Measurements from ENCODE around the gene LINGO1. TPM values are rescaled to one million over a fixed set of nuclear protein-coding genes. Genes with fewer than 3 reads are reported as not detected.

The LINGO1 gene
- total RNA-seq, 4 donors from 2014 or later: 0.13 to 0.87 (median 0.35) TPM

GRCh38 chr15:77645602-77646001, 12.9 kb upstream of the LINGO1 start:
- no peaks in the 10 kb centered on the region for H3K9me3 ChIP-seq
- no peaks in the 10 kb centered on the region for H3K36me3 ChIP-seq
- H3K27ac ChIP-seq: no peak overlapping the region
- 90% methylated on average over 2 of the region's 8 CpGs; no CpG with 5 or more reads in 1 of the 2 donors for WGBS, 2 donors (ENCODE audit: low coverage in 1 of 2)
- peaks cover 39% of the 10 kb centered on the region for H3K27me3 ChIP-seq
- TF ChIP-seq POLR2AphosphoS5 (IDR thresholded peaks at IDR 0.05): no peak
- TF ChIP-seq EP300 (IDR thresholded peaks at IDR 0.05): no peak
- TF ChIP-seq CTCF (IDR thresholded peaks at IDR 0.05): no peak
- TF ChIP-seq POLR2A (IDR thresholded peaks at IDR 0.05): no peak
- no peak for ATAC-seq
- no peak overlapping the region for H3K4me3 ChIP-seq
- H3K4me1 ChIP-seq: no peaks in the 10 kb centered on the region

- Histone ChIP-seq H3K27me3 (peaks cover 39% of the 10 kb centered on the region), H3K4me1 (no peaks in the 10 kb centered on the region), H3K4me3 (no peak overlapping the region), H3K9me3 (no peaks in the 10 kb centered on the region), H3K36me3 (no peaks in the 10 kb centered on the region), H3K27ac (no peak overlapping the region)
- TF ChIP-seq POLR2A (IDR thresholded peaks at IDR 0.05) (no peak), CTCF (IDR thresholded peaks at IDR 0.05) (no peak), EP300 (IDR thresholded peaks at IDR 0.05) (no peak), POLR2AphosphoS5 (IDR thresholded peaks at IDR 0.05) (no peak)
- no peak for ATAC-seq
- no CpG with 5 or more reads among the region's 14 CpGs for WGBS, 2 donors (ENCODE audit: low coverage in 1 of 2)
These were observed 12.0 kb upstream of the LINGO1 start for GRCh38 chr15:77644543-77645247.

GRCh38 chr15:77643764-77644163, 11.1 kb upstream of the LINGO1 start:
- ATAC-seq: no peak
- H3K4me1 ChIP-seq: no peaks in the 10 kb centered on the region

GRCh38 chr15:77642793-77643430, 10.2 kb upstream of the LINGO1 start:
- WGBS, 2 donors (ENCODE audit: low coverage in 1 of 2): 79% methylated on average over 4 of the region's 10 CpGs; no CpG with 5 or more reads in 1 of the 2 donors
- no peak for TF ChIP-seq EP300 (IDR thresholded peaks at IDR 0.05)
- no peak for TF ChIP-seq POLR2AphosphoS5 (IDR thresholded peaks at IDR 0.05)
- no peak for TF ChIP-seq CTCF (IDR thresholded peaks at IDR 0.05)
- TF ChIP-seq POLR2A (IDR thresholded peaks at IDR 0.05): no peak
- H3K9me3 ChIP-seq: no peaks in the 10 kb centered on the region
- peaks cover 42% of the 10 kb centered on the region for H3K27me3 ChIP-seq
- no peak overlapping the region for H3K4me3 ChIP-seq
- H3K4me1 ChIP-seq: no peaks in the 10 kb centered on the region
- H3K36me3 ChIP-seq: no peaks in the 10 kb centered on the region
- H3K27ac ChIP-seq: no peak overlapping the region
- ATAC-seq: no peak

More at GRCh38 chr15:77643764-77644163, 11.1 kb upstream of the LINGO1 start:
- H3K4me3 ChIP-seq: no peak overlapping the region
- H3K36me3 ChIP-seq: no peaks in the 10 kb centered on the region
- no peak overlapping the region for H3K27ac ChIP-seq
- H3K27me3 ChIP-seq: peaks cover 40% of the 10 kb centered on the region
- TF ChIP-seq CTCF (IDR thresholded peaks at IDR 0.05) (no peak), POLR2AphosphoS5 (IDR thresholded peaks at IDR 0.05) (no peak), EP300 (IDR thresholded peaks at IDR 0.05) (no peak), POLR2A (IDR thresholded peaks at IDR 0.05) (no peak)
- H3K9me3 ChIP-seq: no peaks in the 10 kb centered on the region
- WGBS, 2 donors (ENCODE audit: low coverage in 1 of 2): 80 to 86% methylated on average over 1 to 7 of the region's 11 CpGs

- H3K4me3 ChIP-seq: no peak overlapping the region
- no peaks in the 10 kb centered on the region for H3K4me1 ChIP-seq
- H3K36me3 ChIP-seq: no peaks in the 10 kb centered on the region
- H3K9me3 ChIP-seq: no peaks in the 10 kb centered on the region
- ATAC-seq: no peak
- TF ChIP-seq POLR2AphosphoS5 (IDR thresholded peaks at IDR 0.05): no peak
- no peak for TF ChIP-seq POLR2A (IDR thresholded peaks at IDR 0.05)
- no peak for TF ChIP-seq EP300 (IDR thresholded peaks at IDR 0.05)
- TF ChIP-seq CTCF (IDR thresholded peaks at IDR 0.05): no peak
- no peak overlapping the region for H3K27ac ChIP-seq
- WGBS, 2 donors (ENCODE audit: low coverage in 1 of 2): 91% methylated on average over 4 of the region's 6 CpGs; no CpG with 5 or more reads in 1 of the 2 donors
- peaks cover 35% of the 10 kb centered on the region for H3K27me3 ChIP-seq
These were observed 9.3 kb upstream of the LINGO1 start for GRCh38 chr15:77641999-77642398.
